Activated T-helper 1 cell treated with Interleukin-2 at 50 U/mL for 16 hours (primary cell): ENCODE data around the gene TMEM127.
"Not testable (repeated sequence)": the region's sequence is repeated elsewhere in the genome, so short reads cannot be mapped to it uniquely, and the experiment has no call there.

Experiments
- DNase-seq: peaks from one replicate; pipeline ENCODE4 v3.0.0-alpha.2; 2020; ENCODE audit warnings: low read depth

The TMEM127 gene

DNA sequence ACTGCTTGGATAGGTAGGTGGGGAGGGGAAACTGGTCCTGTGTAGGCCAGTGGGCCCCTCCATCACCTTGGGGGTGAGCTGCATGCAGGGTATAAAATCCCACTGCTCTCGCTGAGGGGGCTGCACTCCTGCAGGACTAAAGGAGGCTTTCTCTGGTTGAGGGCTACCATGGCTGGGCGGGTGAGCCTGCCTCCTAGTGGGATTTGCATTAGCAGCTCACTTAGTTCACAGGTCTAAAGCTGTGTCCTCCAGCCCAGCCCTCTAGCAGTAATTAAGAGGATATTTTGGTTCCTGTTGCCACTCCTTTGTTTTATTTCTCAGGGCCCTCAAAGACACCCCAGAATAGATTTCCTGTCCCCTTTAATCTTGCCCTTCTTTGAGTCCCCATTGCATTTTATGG, 24.6 kb downstream of the TMEM127 start:
- DNase-seq, result no peak

- no peak for DNase-seq
Observed at GRCh38 chr2:96240341-96241038, 25.3 kb downstream of the TMEM127 start.

DNA sequence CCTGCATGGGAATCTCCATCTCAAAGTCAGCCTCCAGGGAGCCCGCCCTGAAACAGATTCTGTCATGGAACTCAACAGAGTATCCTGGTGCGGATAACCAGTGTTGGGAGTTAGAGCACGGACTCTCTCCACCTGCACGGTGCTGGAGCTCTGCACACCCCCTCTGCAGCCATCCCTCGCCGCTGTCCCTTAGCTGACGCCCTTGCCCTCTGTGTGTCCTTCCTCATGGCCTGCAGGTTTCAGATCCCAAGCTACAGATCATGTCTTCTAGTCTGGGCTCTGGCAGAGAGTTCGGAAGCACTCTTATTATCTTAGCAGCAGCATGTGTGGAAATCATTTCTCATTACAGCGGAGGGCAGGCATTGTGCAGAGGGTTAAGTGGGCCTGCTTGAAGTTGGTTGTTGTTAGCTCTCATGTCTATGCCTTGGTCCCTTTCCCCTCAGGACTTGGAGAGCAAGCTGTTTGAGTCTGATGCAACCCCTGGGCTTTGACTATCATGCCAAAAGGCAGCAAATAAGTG, 26.0 kb downstream of the TMEM127 start:
- DNase-seq, result no peak

DNA sequence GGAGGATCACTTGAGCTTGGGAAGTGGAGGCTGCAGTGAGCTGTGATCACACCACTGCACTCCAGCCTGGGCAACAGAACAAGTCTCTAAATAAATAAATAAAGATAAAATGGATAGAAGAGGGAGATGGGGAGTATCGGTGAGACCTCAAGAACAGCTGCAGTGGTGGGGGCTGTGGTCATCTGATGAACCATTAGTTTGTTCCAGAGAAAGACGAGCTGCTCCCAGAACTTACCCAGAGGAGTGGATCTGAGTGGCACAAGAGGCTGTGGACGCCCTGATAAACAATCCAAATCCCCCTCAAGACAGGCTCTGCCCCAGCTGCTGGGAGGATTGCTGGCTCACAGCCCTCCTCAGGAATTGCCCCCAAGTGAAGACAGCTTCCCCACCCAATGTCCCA, 26.7 kb downstream of the TMEM127 start:
- DNase-seq, result no peak

- no peak for DNase-seq
Observed at GRCh38 chr2:96238266-96238665, 27.5 kb downstream of the TMEM127 start.

DNA sequence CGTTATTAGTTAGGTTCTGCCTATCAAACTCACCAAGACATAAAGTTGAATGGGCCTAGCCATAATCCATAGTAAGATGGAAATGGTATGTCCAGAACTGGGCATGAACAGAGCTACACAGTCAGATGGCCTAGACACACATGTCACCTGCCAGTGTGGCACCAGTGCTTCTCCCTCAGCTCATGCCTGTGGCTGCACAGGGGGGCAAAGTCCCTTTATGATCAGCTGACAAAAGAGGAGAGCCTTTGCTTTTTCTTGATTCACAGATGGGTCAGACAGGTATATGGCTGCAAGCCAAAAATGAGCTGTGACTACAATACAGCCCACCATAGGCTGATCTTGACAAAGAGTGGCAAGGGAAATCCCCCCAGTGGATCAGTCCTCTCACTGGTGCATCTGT, 28.9 kb downstream of the TMEM127 start:
- DNase-seq, result no peak

DNA sequence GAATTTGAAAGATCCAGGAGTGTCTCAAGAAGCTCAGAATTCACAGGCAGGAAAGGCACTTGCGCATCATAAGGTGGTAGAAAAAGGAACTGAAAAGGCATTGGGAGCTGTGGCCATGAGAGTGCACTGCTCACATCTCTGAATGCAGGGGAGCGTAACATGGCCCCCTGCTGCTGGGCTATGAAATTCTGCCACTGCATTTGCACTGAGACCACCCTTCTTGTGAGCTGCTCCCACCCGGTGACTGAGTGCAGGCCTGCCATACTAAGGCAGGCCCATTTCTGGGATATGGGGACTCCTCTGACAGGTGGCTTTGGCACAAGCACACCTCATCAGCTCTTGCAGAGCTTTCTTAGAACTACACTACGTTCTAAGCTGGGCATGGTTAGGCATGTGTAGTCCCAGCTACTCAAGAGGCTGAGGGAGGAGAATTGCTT, 31.9 kb downstream of the TMEM127 start:
- DNase-seq, result no peak

- DNase-seq, result no peak
Observed at GRCh38 chr2:96233436-96233835, 32.4 kb downstream of the TMEM127 start.

DNA sequence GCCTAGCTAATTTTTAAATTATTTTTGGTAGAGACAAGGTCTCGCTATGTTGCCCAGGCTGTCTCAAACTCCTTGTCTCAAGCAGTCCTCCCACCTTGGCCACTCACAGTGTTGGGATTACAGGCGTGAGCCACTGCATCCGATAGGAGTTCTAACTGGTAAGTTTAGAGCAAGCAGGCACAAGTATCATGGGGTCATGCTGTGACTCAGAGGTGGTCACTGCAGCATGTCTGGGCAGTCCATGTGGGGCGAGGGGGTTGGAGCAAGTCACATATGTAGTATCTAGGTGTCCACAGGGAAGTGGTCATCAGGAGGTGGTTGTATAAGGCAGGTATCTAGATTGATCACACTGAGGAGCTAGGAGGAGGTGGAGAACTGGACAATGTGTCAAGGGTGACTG, 34.5 kb downstream of the TMEM127 start:
- DNase-seq, result no peak

GRCh38 chr2:96225016-96225533, 40.7 kb downstream of the TMEM127 start:
- no peak for DNase-seq

DNA sequence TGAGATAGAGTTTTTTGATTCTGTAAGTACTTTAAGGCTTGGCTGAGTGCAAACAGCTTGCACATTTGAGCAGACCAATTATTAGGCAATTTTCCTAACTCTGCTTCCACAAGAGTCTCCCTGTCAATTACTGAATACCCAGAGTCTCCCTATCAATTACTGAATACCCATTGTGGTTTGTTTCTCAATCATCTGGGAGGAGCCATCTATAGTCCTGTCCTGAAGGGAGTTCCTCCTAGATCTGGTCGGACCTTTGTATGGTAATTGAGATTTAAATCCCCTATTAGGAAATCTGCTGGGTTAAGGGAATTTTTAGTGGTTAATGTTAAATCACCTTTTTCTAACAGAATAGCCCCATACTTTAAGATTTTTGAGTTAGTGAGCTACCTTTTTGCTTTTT, 44.7 kb downstream of the TMEM127 start:
- not testable (repeated sequence) for DNase-seq

GRCh38 chr2:96219959-96220358, 45.8 kb downstream of the TMEM127 start:
- not testable (repeated sequence) for DNase-seq

DNA sequence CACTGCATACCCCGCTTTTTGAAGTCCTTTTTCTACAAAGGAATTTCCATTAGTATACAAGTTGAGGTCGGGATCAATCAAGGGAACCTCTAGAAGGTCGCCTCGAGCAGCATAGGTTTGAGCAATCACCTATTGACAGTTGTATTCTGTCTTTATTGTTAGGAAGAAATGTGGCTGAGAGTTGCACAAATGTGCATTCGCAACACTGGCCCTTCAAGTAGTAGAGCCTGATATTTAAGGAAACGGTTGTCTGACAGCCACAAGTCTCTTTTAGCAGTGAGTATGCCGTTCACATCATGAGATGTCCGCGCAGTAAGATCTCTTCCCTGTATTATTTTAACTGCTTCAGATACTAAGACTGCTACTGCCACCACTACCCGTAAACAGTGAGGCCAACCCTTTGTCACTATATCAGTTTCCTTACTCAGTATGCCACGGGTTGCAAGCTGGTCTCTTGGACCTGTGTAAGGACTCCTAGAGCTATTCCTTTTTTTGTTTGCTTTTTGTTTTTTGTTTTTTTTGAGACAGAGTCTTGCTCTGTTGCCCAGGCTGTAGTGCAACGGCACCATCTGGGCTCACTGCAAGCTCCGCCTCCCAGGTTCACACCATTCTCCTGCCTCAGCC, 47.2 kb downstream of the TMEM127 start:
- no peak for DNase-seq

DNA sequence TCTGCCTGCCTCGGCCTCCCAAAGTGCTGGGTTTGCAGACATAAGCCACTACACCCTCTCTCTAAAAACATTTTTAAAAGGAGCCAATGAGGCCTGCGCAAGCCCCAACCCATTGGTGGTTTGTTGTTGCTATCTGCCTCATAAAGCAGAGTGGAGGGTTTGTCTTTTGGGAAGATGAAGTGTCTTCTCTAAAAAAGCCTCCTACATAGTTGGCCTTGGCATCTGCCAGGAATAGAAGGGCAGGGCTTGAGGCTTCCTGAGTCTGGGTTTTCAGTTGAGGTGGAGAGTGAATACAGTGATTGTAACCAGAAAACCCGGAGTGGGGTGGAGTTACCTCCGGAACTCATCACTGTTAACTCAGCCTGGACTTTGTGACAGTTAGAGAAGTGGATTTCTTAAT, 51.2 kb downstream of the TMEM127 start:
- DNase-seq, result no peak

GRCh38 chr2:96213379-96213778, 52.4 kb downstream of the TMEM127 start:
- DNase-seq, result no peak

DNA sequence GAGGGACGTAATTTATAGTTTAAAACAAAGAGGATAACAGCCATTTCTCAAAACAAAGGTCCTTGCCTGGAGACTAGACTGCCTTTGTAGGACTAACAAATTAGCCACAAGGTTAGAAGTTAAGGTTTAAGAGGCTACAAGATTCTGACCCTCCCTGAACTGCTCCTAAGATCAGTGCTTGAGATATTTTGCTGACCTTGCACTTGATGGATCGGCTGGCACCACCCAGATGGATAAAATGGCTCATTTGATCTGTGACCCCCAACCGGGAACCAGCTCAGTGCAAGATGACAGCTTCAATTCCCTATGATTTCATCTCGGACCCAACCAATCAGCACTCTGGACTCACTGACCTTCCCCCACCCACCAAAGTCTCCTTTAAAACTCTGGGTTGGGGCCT, 53.5 kb downstream of the TMEM127 start:
- DNase-seq, result no peak

DNA sequence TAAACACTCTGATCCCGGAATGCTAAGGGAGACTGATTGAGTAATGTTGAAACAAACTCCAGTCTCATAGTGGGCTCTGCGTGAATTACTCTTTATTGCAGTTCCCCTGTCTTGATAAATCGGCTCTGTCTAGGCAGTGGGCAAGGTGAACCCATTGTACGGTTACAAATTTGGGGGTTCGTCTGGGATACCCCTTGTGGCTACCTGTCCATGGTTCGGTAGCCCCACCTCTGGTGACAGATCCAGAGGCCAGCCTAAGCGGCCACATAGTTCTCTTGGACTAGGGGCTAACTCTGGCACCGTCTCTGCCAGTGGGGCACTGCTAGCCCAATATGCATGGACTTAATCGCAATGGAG, 56.1 kb downstream of the TMEM127 start:
- DNase-seq, result no peak

- no peak for DNase-seq
Observed at GRCh38 chr2:96209011-96209728, 56.6 kb downstream of the TMEM127 start.

DNA sequence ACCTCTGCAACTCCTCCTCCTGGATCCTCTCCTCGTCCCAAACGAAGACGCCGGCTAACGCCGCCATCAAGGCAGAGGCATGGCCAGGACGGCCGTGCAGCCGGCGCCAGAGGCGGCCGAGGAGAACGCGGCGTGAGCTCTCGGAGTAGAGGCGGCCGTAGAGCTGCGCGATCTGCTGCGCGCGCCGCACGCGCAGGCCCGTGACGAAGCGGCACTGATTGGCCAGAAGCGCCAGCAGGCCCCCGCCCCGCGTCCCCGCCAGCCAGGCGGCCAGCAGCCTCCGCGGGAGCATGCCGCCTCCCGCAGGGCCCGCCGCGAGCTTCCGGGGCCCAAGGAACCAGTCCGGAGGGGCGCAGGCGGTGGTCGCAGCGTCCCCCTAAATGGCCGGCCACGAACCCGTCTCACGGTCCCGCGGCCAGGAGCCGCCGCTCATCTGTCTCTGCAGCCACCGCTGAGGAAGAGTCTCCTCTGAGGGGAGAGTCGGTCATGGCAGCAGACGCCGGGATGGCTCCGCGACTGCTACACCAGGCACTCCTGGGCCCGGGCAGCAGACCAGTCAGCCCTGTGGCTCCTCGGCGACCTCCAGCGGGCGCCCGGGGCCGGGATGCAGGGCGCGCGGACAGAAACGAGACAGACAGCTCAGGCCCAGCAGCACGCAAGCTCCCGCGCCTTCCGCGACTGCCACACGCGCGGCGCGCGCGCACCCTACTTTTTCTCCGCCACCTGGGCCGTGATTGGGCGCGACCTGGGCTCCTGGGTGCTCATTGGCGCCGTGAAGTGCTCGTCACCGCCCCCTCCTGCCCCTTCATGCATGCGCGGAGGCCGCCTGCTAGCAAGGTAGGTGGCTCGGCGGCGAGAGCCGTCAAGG, 57.4 kb downstream of the TMEM127 start, which contains the start of gene STARD7:
TSS of gene STARD7 (minus strand) at position 685 of the 868 bp plus-strand sequence. CDS start at position 292, 393 bp downstream.
- peak; percentile 93 for DNase-seq

DNA sequence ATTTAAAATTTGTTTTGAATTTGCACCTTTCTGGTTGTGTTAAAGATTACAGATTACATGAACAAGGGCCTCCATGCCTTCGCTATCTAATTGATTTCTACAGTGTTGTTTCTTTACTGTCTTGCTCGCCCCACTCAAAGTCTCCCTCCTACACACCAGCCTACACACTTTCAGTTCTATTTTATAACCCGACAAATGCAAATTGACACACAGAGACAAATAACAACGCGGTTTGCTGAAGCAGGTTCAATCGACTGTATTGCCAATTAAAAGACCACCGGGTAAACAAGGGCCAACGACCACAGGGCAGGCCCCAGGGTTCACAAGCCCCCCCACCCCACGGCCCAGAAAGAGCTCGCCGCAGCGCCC, 58.0 kb downstream of the TMEM127 start:
- no peak for DNase-seq

GRCh38 chr2:96207073-96207773, 58.6 kb downstream of the TMEM127 start:
- DNase-seq, result no peak
